ENCODE data around the gene CLCA4. TPM values are rescaled to one million over a fixed set of nuclear protein-coding genes. Genes with fewer than 3 reads are reported as not detected.

The CLCA4 gene
- total and polyA plus RNA-seq, 10 donors, result 0.03 to 0.22 (median 0.09) TPM; not detected in 6

- Histone ChIP-seq H3K4me1 (peaks cover 0 to 32% (median 12%) of the 10 kb centered on the region in 6 donors), H3K4me3 (peak overlapping the region in 6 of 8 donors; percentile 21 to 66 (median 30)), H3K27ac (peak overlapping the region in 7 of 8 donors; percentile 29 to 71 (median 67)), H3K36me3 (no peaks in the 10 kb centered on the region), H3K27me3 (replicated peaks in 1 of 7) (peaks cover 0 to 4% (median 0%) of the 10 kb centered on the region in 7 donors), H3K9me3 (no peaks in the 10 kb centered on the region)
- TF ChIP-seq POLR2AphosphoS5 (IDR thresholded peaks at IDR 0.05), result no peak
- TF ChIP-seq POLR2A (IDR thresholded peaks at IDR 0.05), result no peak
- TF ChIP-seq CTCF (IDR thresholded peaks at IDR 0.05 in 8 of 11, conservative IDR thresholded peaks at IDR 0.05 in 3 of 11), result no peak
- WGBS, 5 donors, result 19 to 37% (median 28%) methylated on average over 9 of the region's 9 CpGs
- DNase-seq, result no peak
- intact Hi-C loops (cut with DNase I; ENCODE audit: low total_unique reads), result loop anchor here (10.0 kb wide), 2 partner anchors 129 to 181 kb away; no protein-coding TSS in a partner anchor
These were observed 42.8 kb upstream of the CLCA4 start for GRCh38 chr1:86504137-86504479.

- Histone ChIP-seq H3K9me3 (no peaks in the 10 kb centered on the region), H3K4me1 (peaks cover 0 to 32% (median 12%) of the 10 kb centered on the region in 6 donors), H3K27me3 (replicated peaks in 1 of 7) (peaks cover 0 to 4% (median 0%) of the 10 kb centered on the region in 7 donors), H3K27ac (no peak overlapping the region), H3K4me3 (no peak overlapping the region), H3K36me3 (no peaks in the 10 kb centered on the region)
- 88 to 95% (median 92%) methylated on average over 9 of the region's 9 CpGs for WGBS, 5 donors
- intact Hi-C loops (cut with DNase I; ENCODE audit: low total_unique reads), result loop anchor here (10.0 kb wide), 2 partner anchors 130 to 180 kb away; no protein-coding TSS in a partner anchor
- DNase-seq, result no peak
- no peak for TF ChIP-seq POLR2AphosphoS5 (IDR thresholded peaks at IDR 0.05)
- no peak for TF ChIP-seq CTCF (IDR thresholded peaks at IDR 0.05 in 8 of 11, conservative IDR thresholded peaks at IDR 0.05 in 3 of 11)
- TF ChIP-seq POLR2A (IDR thresholded peaks at IDR 0.05), result no peak
These were observed 41.8 kb upstream of the CLCA4 start for GRCh38 chr1:86504895-86505563.

GRCh38 chr1:86505564-86505902 is 41.3 kb upstream of the CLCA4 start:
- Histone ChIP-seq H3K27ac (no peak overlapping the region), H3K36me3 (no peaks in the 10 kb centered on the region), H3K4me1 (peaks cover 0 to 32% (median 12%) of the 10 kb centered on the region in 6 donors), H3K27me3 (replicated peaks in 1 of 7) (peaks cover 0 to 4% (median 0%) of the 10 kb centered on the region in 7 donors), H3K9me3 (no peaks in the 10 kb centered on the region), H3K4me3 (no peak overlapping the region)
- TF ChIP-seq POLR2A (IDR thresholded peaks at IDR 0.05) (no peak), CTCF (IDR thresholded peaks at IDR 0.05 in 8 of 11, conservative IDR thresholded peaks at IDR 0.05 in 3 of 11) (no peak), POLR2AphosphoS5 (IDR thresholded peaks at IDR 0.05) (no peak)
- 81 to 94% (median 85%) methylated on average over 4 of the region's 4 CpGs for WGBS, 5 donors
- DNase-seq, result no peak
- intact Hi-C loops (cut with DNase I; ENCODE audit: low total_unique reads), result loop anchor here (10.0 kb wide), 2 partner anchors 131 to 179 kb away; no protein-coding TSS in a partner anchor

- no peak for DNase-seq
- no peaks in the 10 kb centered on the region for H3K36me3 ChIP-seq
- no peak overlapping the region for H3K27ac ChIP-seq
- H3K9me3 ChIP-seq, result no peaks in the 10 kb centered on the region
- 42 to 56% (median 45%) methylated on average over 13 of the region's 13 CpGs for WGBS, 5 donors
- peaks cover 0 to 18% (median 6%) of the 10 kb centered on the region in 6 donors for H3K4me1 ChIP-seq
- H3K4me3 ChIP-seq, result no peak overlapping the region
- peaks cover 0 to 4% (median 0%) of the 10 kb centered on the region in 7 donors for H3K27me3 ChIP-seq (replicated peaks in 1 of 7)
- TF ChIP-seq POLR2AphosphoS5 (IDR thresholded peaks at IDR 0.05) (no peak), CTCF (IDR thresholded peaks at IDR 0.05 in 8 of 11, conservative IDR thresholded peaks at IDR 0.05 in 3 of 11) (peak in 9 of 11 experiments; percentile 17 to 61 (median 48)), POLR2A (IDR thresholded peaks at IDR 0.05) (no peak)
- intact Hi-C loops (cut with DNase I; ENCODE audit: low total_unique reads), result loop anchor here (10.0 kb wide), 2 partner anchors 133 to 177 kb away; no protein-coding TSS in a partner anchor
These were observed 38.8 kb upstream of the CLCA4 start for GRCh38 chr1:86507935-86508582.

Measured in spleen (tissue), 11 donors.